HG02885 (cell line): ENCODE data around the gene CACNA2D3.

Experiments used
- ATAC-seq: cut with Tn5 transposase; IDR thresholded peaks from one replicate; pipeline ENCODE4 v1.9.1; 2021; ENCODE audit warnings: mild to moderate bottlenecking; ENCODE audit not compliant: unreplicated experiment, poor library complexity

Gene CACNA2D3

DNA sequence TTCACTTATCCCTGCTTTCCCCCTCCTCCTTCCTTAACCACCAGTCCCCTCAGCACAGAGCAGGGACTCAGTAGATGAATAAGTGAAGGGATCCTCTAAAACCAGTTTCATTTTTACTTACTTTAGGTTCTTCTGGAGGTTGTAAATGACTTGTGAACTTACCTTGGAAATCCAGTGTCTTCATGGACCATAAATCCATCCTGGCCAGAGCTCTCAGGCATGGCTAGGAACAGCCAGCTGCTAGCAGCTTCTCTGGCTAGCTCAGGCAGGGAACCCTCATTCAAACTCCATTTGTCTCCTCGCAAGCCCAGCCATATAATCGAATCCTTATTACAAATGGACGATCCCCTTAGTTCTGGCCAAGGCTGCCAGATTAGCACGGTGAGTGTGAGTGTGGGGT lies 727.0 kb downstream of the CACNA2D3 start:
- no peak for ATAC-seq

DNA sequence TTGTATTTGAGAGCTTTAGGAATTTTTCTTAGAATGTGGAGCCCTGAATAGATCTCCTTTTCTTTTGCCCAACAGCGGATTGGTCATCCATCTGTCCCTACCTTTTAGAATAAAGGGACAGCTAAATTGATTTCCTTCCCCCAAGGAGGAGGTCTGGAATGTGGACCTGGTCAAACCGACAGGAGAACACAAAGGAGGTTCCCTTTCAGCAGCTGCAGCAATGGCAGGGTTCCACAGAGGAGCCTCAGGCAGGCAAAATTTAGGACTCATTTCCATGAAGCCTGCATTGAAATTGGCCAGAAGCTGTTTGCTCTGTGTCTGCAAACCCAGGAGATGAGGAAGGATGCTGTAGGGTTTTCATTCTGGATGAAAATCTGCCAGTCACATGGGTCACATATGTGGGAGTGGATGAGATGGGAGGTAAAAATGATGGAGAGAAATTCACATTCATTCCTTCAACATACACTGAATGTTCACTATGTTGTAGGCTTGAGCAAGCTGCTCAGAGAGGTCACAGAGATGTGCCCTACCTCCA lies 728.2 kb downstream of the CACNA2D3 start:
- no peak for ATAC-seq

DNA sequence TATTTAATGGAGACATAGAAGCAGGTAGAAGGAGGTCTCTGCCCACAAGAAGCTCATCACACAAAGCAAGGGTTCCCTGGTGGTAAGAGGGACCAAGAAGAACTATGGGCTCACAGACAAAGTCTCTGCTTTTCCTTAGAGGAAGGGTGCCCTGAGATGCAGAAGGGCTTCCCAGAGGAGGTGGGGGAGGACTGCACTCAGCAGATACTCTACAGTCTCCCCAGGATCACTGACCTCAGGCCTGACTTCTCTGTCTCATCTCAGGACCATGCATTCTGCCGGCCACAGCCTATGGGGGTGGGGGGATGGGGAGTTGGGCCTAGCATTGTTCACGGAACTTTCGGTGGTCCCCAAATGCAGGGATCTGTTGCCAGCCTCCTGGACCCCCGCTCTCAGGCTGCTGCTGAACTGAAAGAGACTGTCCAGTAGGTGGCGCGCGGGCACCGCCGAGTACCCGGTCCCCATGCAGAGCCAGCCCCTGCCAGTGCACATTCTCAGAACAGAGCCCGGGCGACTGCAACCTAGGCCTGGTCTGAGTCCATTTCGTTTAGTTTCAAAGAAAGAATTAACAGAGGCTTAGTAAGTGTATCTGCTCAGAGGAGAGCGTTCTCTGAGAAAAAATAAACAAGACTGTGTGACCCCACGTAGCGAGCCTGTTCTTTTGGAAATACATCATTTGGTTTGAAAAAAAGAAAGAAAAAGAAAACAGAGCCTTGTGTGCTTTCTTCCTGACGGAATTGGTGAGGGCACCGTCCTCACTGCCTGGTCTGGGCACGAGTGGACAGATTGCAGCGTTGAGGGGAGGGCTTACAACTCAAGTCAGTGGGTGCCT lies 731.4 kb downstream of the CACNA2D3 start:
- ATAC-seq, result peak; percentile 78

DNA sequence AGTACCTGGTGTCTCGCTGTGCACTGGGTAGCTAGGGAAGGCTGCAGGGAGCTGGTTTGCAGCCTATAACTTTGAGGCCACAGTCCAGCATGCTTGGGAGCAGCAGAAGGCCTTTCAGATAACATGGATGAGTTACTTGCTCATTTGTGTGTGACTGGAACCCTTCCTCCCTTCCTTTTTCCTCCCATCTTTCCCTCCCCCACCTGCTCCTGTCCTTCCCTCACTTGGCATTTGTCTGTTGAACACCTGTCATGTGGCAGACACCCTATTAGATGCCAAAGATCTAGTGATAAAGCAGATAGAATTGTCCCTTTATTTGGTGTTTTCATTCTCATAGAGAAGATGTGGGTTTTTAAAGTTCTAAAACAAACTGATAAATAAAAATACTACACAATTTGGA lies 733.9 kb downstream of the CACNA2D3 start:
- ATAC-seq, result no peak

GRCh38 chr3:54857343-54857742 lies 735.0 kb downstream of the CACNA2D3 start:
- ATAC-seq, result no peak

GRCh38 chr3:54858093-54858785 lies 735.9 kb downstream of the CACNA2D3 start:
- ATAC-seq, result no peak

- ATAC-seq, result no peak
Observed at GRCh38 chr3:54859184-54859583, 736.8 kb downstream of the CACNA2D3 start.

GRCh38 chr3:54861248-54862067 lies 739.1 kb downstream of the CACNA2D3 start:
- ATAC-seq, result no peak

- ATAC-seq, result no peak
Observed at GRCh38 chr3:54862526-54862925, 740.2 kb downstream of the CACNA2D3 start.

- no peak for ATAC-seq
Observed at GRCh38 chr3:54863366-54863765, 741.0 kb downstream of the CACNA2D3 start.

DNA sequence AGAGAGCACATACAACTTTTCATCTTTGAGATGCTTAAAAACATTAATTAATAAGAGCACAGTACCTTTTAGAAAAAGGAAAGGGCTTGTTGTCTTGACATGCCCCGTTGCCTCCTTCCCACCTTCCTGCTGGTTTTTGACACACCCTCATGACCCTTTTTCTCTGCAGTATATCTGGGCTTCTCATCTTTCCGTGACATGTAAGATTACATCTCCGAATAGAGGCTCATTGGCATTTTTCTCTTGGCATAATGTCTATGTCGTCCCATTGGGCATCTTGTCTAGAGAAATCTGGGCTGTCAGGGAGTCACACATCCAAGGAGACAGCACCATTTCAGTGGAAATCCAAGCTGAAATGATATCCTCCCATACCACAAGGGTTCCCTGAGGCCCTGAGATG lies 741.4 kb downstream of the CACNA2D3 start:
- no peak for ATAC-seq

DNA sequence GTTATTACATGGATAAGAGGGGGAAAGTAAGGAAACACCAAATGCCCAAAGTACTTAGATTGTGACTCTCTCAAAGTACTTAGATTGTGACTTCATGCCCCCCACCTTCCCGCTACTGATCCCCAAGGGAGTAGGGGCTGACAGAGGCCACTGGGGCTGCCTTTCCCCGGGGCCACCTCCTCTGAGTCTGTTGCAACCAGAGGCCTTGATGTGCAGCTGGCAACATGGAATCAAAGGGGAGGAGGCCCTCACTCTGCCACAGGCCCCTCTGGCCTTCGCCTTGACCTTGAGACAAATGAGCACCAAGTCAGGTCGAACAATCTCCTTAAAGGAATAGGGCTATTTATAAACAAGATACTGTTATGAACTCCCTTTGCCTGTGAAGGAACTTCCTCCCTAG lies 743.0 kb downstream of the CACNA2D3 start:
- ATAC-seq, result no peak

DNA sequence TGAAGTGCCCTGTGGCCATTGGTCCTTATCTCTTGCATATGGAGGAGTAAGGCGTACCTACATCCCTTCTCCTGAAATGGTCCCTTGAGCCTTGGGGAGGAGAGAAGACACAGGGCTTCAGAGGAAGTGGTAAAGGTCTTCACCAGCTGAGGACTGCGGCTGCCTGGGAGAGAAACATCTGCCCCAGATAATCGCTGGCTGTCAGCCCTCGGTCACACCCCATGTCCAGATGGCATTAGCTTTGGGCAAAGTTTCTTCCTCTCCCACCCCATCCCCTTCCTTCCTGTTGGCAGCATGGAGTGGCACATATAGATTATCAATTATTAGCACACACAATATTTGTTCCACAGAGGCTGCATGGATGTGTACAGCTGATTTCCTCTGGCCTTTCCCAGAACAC lies 743.9 kb downstream of the CACNA2D3 start:
- no peak for ATAC-seq

DNA sequence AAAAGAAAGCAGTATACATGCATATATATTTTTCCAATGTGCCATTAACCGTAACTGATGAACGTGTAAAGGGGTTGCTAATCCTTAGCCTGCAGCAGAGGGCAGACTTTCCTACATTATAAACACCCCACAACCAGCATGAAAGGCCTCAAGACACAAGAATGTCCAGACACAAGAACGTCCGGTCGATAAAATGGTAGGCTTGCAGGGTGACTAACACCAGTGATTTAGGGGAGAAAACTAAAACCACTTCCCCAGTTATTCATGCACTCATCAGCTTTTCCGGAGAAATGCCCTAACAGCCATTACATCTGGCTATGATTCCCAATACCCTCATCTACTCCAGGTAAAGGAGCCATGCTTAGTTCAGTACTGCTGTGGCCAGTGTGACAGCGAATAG lies 748.1 kb downstream of the CACNA2D3 start:
- no peak for ATAC-seq

GRCh38 chr3:54871867-54872266 lies 749.5 kb downstream of the CACNA2D3 start:
- no peak for ATAC-seq

DNA sequence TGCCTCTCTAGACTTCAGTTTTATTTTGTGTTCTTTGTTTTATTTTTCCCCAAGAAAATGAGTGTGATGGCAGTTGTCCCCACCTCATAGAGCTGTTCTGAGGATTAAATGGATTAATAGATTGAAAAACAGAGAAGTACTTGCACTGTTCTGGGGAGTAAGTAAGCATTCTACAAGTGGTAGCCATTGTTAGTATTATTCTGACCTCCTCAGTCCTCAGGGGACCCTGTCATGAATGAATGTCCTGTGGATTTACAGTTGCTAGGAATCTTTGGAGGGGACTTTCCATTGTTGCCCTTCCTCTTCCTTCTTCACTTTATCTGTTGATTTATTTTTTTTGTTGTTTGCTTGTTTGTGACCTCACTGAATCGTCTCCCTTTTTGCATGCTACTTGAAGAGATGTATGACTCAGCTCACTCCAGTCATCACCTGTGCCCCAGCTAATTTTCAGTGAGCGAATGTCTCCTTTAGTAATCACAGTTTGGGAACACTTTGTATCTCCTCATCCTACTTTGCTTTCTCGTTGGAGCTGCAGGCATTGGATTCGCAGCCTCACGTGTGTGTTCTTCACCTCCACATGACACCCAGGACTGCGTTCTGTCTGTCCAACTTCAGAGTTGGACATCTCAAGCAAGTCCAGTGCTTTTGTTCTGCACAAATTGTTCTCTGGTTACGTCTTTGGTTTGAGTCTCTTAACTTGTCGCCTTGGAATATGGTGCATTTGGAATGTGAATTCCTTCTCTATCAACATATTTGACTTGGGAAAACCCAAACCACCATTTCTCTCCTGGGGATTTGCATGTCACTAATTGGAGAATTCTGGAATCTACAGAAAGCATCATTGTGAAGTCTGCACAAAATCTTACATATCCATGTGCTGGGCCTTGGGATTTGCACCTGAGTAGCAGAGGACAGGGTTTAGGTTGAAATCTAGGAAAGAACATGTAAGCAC lies 751.0 kb downstream of the CACNA2D3 start:
- ATAC-seq, result no peak

- no peak for ATAC-seq
Observed at GRCh38 chr3:54874816-54875556, 752.6 kb downstream of the CACNA2D3 start.

GRCh38 chr3:54875596-54876268 lies 753.4 kb downstream of the CACNA2D3 start:
- no peak for ATAC-seq
